ENCODE measurements around the gene C9orf153. TPM values are rescaled to one million over a fixed set of nuclear protein-coding genes. Genes with fewer than 3 reads are reported as not detected.

Gene C9orf153
- total and polyA plus RNA-seq, 2 experiments from 2014 or later: 1.0 TPM; not detected in 1

- Histone ChIP-seq H3K36me3 (no peaks in the 10 kb centered on the region), H3K4me3 (no peak overlapping the region), H3K4me1 (ENCODE audit: low read depth) (no peaks in the 10 kb centered on the region), H3K27ac (no peak overlapping the region), H3K27me3 (no peaks in the 10 kb centered on the region), H3K9me3 (ENCODE audit: low read depth) (no peaks in the 10 kb centered on the region)
- peak in 1 of 2 donors; percentile 8 for DNase-seq (ENCODE audit: low read depth in 1 of 2, low spot score in 1 of 2)
- TF ChIP-seq CTCF (IDR thresholded peaks at IDR 0.05; ENCODE audit: low read depth, low read length): peak; percentile 6
Measured at GRCh38 chr9:86238861-86239770, 20.3 kb downstream of the C9orf153 start.

- no peak for TF ChIP-seq CTCF (IDR thresholded peaks at IDR 0.05; ENCODE audit: low read depth, low read length)
- H3K4me1 ChIP-seq (ENCODE audit: low read depth): no peaks in the 10 kb centered on the region
- H3K9me3 ChIP-seq (ENCODE audit: low read depth): no peaks in the 10 kb centered on the region
- H3K27me3 ChIP-seq: no peaks in the 10 kb centered on the region
- H3K36me3 ChIP-seq: no peaks in the 10 kb centered on the region
- DNase-seq (ENCODE audit: low read depth in 1 of 2, low spot score in 1 of 2): no peak
- H3K4me3 ChIP-seq: no peak overlapping the region
- H3K27ac ChIP-seq: no peak overlapping the region
Measured at GRCh38 chr9:86230858-86231257, 28.6 kb downstream of the C9orf153 start.

- no peaks in the 10 kb centered on the region for H3K27me3 ChIP-seq
- H3K4me3 ChIP-seq: no peak overlapping the region
- TF ChIP-seq CTCF (IDR thresholded peaks at IDR 0.05; ENCODE audit: low read depth, low read length): no peak
- no peaks in the 10 kb centered on the region for H3K4me1 ChIP-seq (ENCODE audit: low read depth)
- H3K36me3 ChIP-seq: no peaks in the 10 kb centered on the region
- no peaks in the 10 kb centered on the region for H3K9me3 ChIP-seq (ENCODE audit: low read depth)
- H3K27ac ChIP-seq: no peak overlapping the region
- no peak for DNase-seq (ENCODE audit: low read depth in 1 of 2, low spot score in 1 of 2)
Measured at GRCh38 chr9:86222667-86223066, 36.8 kb downstream of the C9orf153 start.

- H3K4me1 ChIP-seq (ENCODE audit: low read depth): no peaks in the 10 kb centered on the region
- no peak for TF ChIP-seq CTCF (IDR thresholded peaks at IDR 0.05; ENCODE audit: low read depth, low read length)
- H3K27me3 ChIP-seq: no peaks in the 10 kb centered on the region
- no peaks in the 10 kb centered on the region for H3K9me3 ChIP-seq (ENCODE audit: low read depth)
- H3K36me3 ChIP-seq: no peaks in the 10 kb centered on the region
- H3K27ac ChIP-seq: no peak overlapping the region
- H3K4me3 ChIP-seq: no peak overlapping the region
- DNase-seq (ENCODE audit: low read depth in 1 of 2, low spot score in 1 of 2): no peak
Measured at GRCh38 chr9:86219606-86220005, 39.9 kb downstream of the C9orf153 start.

GRCh38 chr9:86217076-86217755 lies 42.2 kb downstream of the C9orf153 start:
- Histone ChIP-seq H3K9me3 (ENCODE audit: low read depth) (no peaks in the 10 kb centered on the region), H3K4me1 (ENCODE audit: low read depth) (no peaks in the 10 kb centered on the region), H3K27me3 (no peaks in the 10 kb centered on the region), H3K27ac (no peak overlapping the region), H3K36me3 (no peaks in the 10 kb centered on the region), H3K4me3 (no peak overlapping the region)
- peak in 1 of 2 donors; percentile 1 for DNase-seq (ENCODE audit: low read depth in 1 of 2, low spot score in 1 of 2)
- no peak for TF ChIP-seq CTCF (IDR thresholded peaks at IDR 0.05; ENCODE audit: low read depth, low read length)
